Measurements from ENCODE around the gene CRKL.

DNA sequence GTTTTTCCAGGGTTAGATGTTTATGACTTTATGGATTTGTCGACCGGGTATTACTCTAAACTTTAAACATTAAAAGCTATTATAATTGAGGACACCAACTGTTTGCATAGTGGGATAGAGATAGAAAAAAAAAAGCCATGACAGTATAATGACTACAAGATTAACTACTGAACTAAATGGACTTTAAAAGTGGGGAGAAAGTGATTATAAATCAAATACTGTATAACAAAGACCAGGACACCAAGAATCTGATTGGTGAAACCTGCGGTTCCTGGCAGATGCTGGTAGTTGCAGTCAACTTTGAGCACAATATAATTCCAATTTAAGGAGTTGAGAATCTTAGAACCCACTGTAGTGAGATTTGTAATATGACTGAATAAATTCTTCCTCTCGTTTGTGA lies 2.5 kb downstream of the CRKL start:
- TF ChIP-seq, protein P1, sequence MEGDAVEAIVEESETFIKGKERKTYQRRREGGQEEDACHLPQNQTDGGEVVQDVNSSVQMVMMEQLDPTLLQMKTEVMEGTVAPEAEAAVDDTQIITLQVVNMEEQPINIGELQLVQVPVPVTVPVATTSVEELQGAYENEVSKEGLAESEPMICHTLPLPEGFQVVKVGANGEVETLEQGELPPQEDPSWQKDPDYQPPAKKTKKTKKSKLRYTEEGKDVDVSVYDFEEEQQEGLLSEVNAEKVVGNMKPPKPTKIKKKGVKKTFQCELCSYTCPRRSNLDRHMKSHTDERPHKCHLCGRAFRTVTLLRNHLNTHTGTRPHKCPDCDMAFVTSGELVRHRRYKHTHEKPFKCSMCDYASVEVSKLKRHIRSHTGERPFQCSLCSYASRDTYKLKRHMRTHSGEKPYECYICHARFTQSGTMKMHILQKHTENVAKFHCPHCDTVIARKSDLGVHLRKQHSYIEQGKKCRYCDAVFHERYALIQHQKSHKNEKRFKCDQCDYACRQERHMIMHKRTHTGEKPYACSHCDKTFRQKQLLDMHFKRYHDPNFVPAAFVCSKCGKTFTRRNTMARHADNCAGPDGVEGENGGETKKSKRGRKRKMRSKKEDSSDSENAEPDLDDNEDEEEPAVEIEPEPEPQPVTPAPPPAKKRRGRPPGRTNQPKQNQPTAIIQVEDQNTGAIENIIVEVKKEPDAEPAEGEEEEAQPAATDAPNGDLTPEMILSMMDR (IDR thresholded peaks at IDR 0.05; ENCODE audit: borderline replicate concordance, extremely low read depth, low read length, poor library complexity, severe bottlenecking), result no peak
- no peak for TF ChIP-seq EZH2 (IDR thresholded peaks at IDR 0.05; ENCODE audit: borderline replicate concordance, low read depth, low read length, severe bottlenecking)

All from DND-41 (cell line).